IMR-90 (cell line): ENCODE measurements around the gene NR0B2. TPM values are rescaled to one million over a fixed set of nuclear protein-coding genes. Genes with fewer than 3 reads are reported as not detected.

Experiments used
- ATAC-seq: fragments of 200-7000 bp; cut with Tn5 transposase; 2 replicates; pipeline ENCODE4 v1.9.1; 2020; ENCODE audit warnings: low read depth, mild to moderate bottlenecking, moderate library complexity
- BruUV-seq: library from RNA; stranded (reverse); fragments of 400-500 nt; replicated peaks from 2 replicates; lab custom pipeline; 2021; lab: Mats Ljungman, UMichigan
- CTCF ChIA-PET: fragments of 300-600 bp; formaldehyde crosslinking; extraction: SDS; loops from one replicate; lab custom pipeline; 2021; ENCODE audit warnings: antibody characterized with exemption; lab: Yijun Ruan, JAX
- POLR2A ChIA-PET: fragments of 300-600 bp; sonication (Branson Sonifier 250); formaldehyde crosslinking; loops from one replicate; lab custom pipeline; 2022; ENCODE audit warnings: antibody characterized with exemption; ENCODE audit not compliant: unreplicated experiment; lab: Charles Lee
- DNase-seq: peaks from one replicate; pipeline ENCODE4 v3.0.0; 2013
- H2AFZ ChIP-seq: replicated peaks from 2 replicates; pipeline ENCODE3; 2013; ENCODE audit warnings: low read length, mild to moderate bottlenecking; ENCODE audit not compliant: poor library complexity
- H2AK5ac ChIP-seq: 2 replicates; pipeline ENCODE4 v1.6.1; 2013; ENCODE audit warnings: low read depth, low read length, inconsistent platforms
- H2AK9ac ChIP-seq: replicated peaks from 2 replicates; pipeline ENCODE3; 2013; ENCODE audit warnings: mild to moderate bottlenecking, low read depth, low read length, moderate library complexity; ENCODE audit not compliant: poor library complexity
- H2BK120ac ChIP-seq: 2 replicates; pipeline ENCODE4 v1.6.1; 2013; ENCODE audit warnings: low read depth, low read length, inconsistent platforms
- H2BK15ac ChIP-seq: 3 replicates; pipeline ENCODE4 v1.6.1; 2013; ENCODE audit warnings: low read depth, low read length, inconsistent platforms
- H2BK20ac ChIP-seq: 2 replicates; pipeline ENCODE4 v1.6.1; 2013; ENCODE audit warnings: low read depth, mild to moderate bottlenecking, inconsistent platforms, low read length, moderate library complexity
- H2BK5ac ChIP-seq: 2 replicates; pipeline ENCODE4 v1.6.1; 2013; ENCODE audit warnings: mild to moderate bottlenecking, low read depth, low read length, inconsistent platforms; ENCODE audit not compliant: poor library complexity, severe bottlenecking
- H3K14ac ChIP-seq: replicated peaks from 2 replicates; pipeline ENCODE4 v1.6.1; 2013; ENCODE audit warnings: low read depth, low read length, inconsistent platforms
- H3K18ac ChIP-seq: 2 replicates; pipeline ENCODE4 v1.6.1; 2013; ENCODE audit warnings: low read depth, low read length, control low read depth
- H3K23ac ChIP-seq: 2 replicates; pipeline ENCODE4 v1.6.1; 2013; ENCODE audit warnings: low read depth, low read length, inconsistent platforms
- H3K27ac ChIP-seq: 2 replicates; pipeline ENCODE4 v1.5.1; 2013; ENCODE audit warnings: mild to moderate bottlenecking, control low read depth, low read length; ENCODE audit not compliant: insufficient read depth
- H3K27me3 ChIP-seq: 2 replicates; pipeline ENCODE4 v1.6.1; 2013; ENCODE audit warnings: low read length; ENCODE audit not compliant: control insufficient read depth, insufficient read depth
- H3K36me3 ChIP-seq: 2 replicates; pipeline ENCODE4 v1.6.1; 2013; ENCODE audit warnings: low read length, mixed read lengths; ENCODE audit not compliant: control insufficient read depth, insufficient read depth
- H3K4ac ChIP-seq: 2 replicates; pipeline ENCODE4 v1.6.1; 2013; ENCODE audit warnings: low read depth, low read length, inconsistent platforms
- H3K4me1 ChIP-seq: 2 replicates; pipeline ENCODE4 v1.6.1; 2013; ENCODE audit warnings: low read length, mixed read lengths; ENCODE audit not compliant: control insufficient read depth, insufficient read depth
- H3K4me2 ChIP-seq: 2 replicates; pipeline ENCODE4 v1.6.1; 2013; ENCODE audit warnings: low read depth, mild to moderate bottlenecking, control low read depth, low read length, moderate library complexity
- H3K4me3 ChIP-seq: 2 replicates; pipeline ENCODE4 v1.5.1; 2013; ENCODE audit warnings: low read depth, mild to moderate bottlenecking, control low read depth, low read length, moderate library complexity; ENCODE audit not compliant: insufficient read depth
- H3K56ac ChIP-seq: 2 replicates; pipeline ENCODE4 v1.6.1; 2013; ENCODE audit warnings: low read length, inconsistent platforms; ENCODE audit not compliant: insufficient read depth; ENCODE audit errors: extremely low read depth
- H3K79me1 ChIP-seq, 2 experiments: 2 replicates each; pipeline ENCODE4 v1.6.1; 2013; ENCODE audit warnings: low read length in 2 of 2, inconsistent platforms in 1 of 2, low read depth in 1 of 2
- H3K9ac ChIP-seq: 2 replicates; pipeline ENCODE4 v1.6.1; 2013; ENCODE audit warnings: low read depth, low read length, control low read depth
- H3K9me1 ChIP-seq: 2 replicates; pipeline ENCODE4 v1.6.1; 2013; ENCODE audit warnings: low read length, inconsistent platforms; ENCODE audit not compliant: insufficient read depth
- H3K9me3 ChIP-seq: 2 replicates; pipeline ENCODE4 v1.6.1; 2013; ENCODE audit warnings: low read length; ENCODE audit not compliant: control insufficient read depth, insufficient read depth
- H4K20me1 ChIP-seq: 2 replicates; pipeline ENCODE4 v1.6.1; 2013; ENCODE audit warnings: low read length, inconsistent platforms; ENCODE audit not compliant: insufficient read depth
- H4K5ac ChIP-seq: 2 replicates; pipeline ENCODE4 v1.6.1; 2013; ENCODE audit warnings: mild to moderate bottlenecking, low read depth, low read length, control low read depth
- H4K8ac ChIP-seq, 2 experiments: 2 replicates each; pipeline ENCODE4 v1.6.1; 2013; ENCODE audit warnings: low read depth in 2 of 2, low read length in 2 of 2, control low read depth in 1 of 2, inconsistent platforms in 1 of 2
- H4K91ac ChIP-seq: 2 replicates; pipeline ENCODE4 v1.6.1; 2013; ENCODE audit warnings: low read depth, low read length, inconsistent platforms; ENCODE audit not compliant: insufficient read depth
- BHLHE40 ChIP-seq: fragments of 150-350 bp; IDR thresholded peaks from 2 replicates; pipeline ENCODE4 v1.6.1; 2016; ENCODE audit warnings: mild to moderate bottlenecking, low read depth, low read length
- MAFK ChIP-seq: IDR thresholded peaks from 2 replicates; pipeline ENCODE4 v1.6.1; 2012; ENCODE audit warnings: low read depth, low read length, improper control_type of control experiment
- MAZ ChIP-seq: IDR thresholded peaks from 2 replicates; pipeline ENCODE4 v1.6.1; 2012; ENCODE audit warnings: low read depth, mild to moderate bottlenecking, low read length, improper control_type of control experiment, moderate library complexity, borderline replicate concordance
- POLR2A ChIP-seq: IDR thresholded peaks from 2 replicates; pipeline ENCODE4 v1.6.1; 2012; ENCODE audit warnings: mild to moderate bottlenecking, low read depth, low read length
- RFX5 ChIP-seq: IDR thresholded peaks from 2 replicates; pipeline ENCODE4 v1.8.0; 2012; ENCODE audit warnings: low read depth, mild to moderate bottlenecking, low read length, moderate library complexity
- WGBS, 2 experiments: methylation state at CpG; one replicate each; pipeline versions ENCODE4 v1.1.5 to v1.1.7; 2013; ENCODE audit warnings: missing lambda C conversion rate in 2 of 2; ENCODE audit not compliant: insufficient read length in 1 of 2; ENCODE audit errors: extremely low coverage in 2 of 2; 5-methylcytosine and 5-hydroxymethylcytosine counted together
- dilution Hi-C: fragments of 300-500 bp; cut with HindIII; formaldehyde crosslinking; loops from one replicate; pipeline ENCODE4 v1.14.3; 2018; ENCODE audit warnings: low sequenced_read_pairs; ENCODE audit not compliant: unreplicated experiment
- in situ Hi-C: fragments of 300-500 bp; cut with MboI; formaldehyde crosslinking; loops from 3 replicates; pipeline ENCODE4 v1.14.3; 2019; ENCODE audit warnings: low sequenced_read_pairs, inconsistent platforms, mixed read lengths
- intact Hi-C: fragments of 100-400 bp; cut with micrococcal nuclease; formaldehyde crosslinking; loops from 2 replicates; pipeline ENCODE4 v1.10.0; 2022
- polyA plus RNA-seq, 3 experiments: library from polyadenylated mRNA; depleted of rRNA; stranded (reverse); fragments of >200 nt; gene quantifications; 2 replicates each; pipeline ENCODE4 v1.2.3, GENCODE V29; 2012; ENCODE audit warnings: low replicate concordance in 1 of 3
- total RNA-seq: library from RNA; depleted of rRNA; stranded (reverse); fragments of >200 nt; gene quantifications from 2 replicates; pipeline ENCODE4 v1.2.3, GENCODE V29; 2012

The NR0B2 gene
- total and polyA plus RNA-seq, 2 of the 4 experiments (the other 2 are of a cell fraction), result not detected

DNA sequence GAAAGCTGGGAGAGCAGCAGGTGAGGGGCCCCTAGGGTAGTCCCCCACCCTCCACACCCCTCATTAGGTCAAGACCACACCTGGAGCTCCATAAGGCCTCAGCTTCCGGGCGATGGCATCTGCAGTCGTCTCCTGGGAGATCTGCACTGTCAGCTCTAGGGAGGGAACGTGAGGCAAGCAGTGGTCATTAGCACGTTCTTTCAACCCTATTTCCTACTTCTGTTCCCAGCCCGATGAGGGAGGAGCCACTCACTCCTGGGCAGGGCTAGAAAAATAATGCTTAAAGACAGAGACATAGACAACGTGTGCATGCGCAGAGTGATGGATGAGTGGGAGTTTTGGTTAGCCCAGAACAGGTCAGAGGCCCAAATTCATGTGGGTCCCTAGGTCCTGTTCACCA lies 36.8 kb upstream of the NR0B2 start:
- H2BK20ac ChIP-seq, result no peak overlapping the region
- no peaks in the 10 kb centered on the region for H3K9me3 ChIP-seq
- H2BK120ac ChIP-seq, result no peak overlapping the region
- H3K4me1 ChIP-seq, result no peaks in the 10 kb centered on the region
- H4K8ac ChIP-seq, result no peak overlapping the region
- 0 out of 2 replicates have a peak, but pooled peaks cover 7% of the 10 kb centered on the region for H3K9me1 ChIP-seq
- no peak overlapping the region for H2BK5ac ChIP-seq
- no peak overlapping the region for H2BK15ac ChIP-seq
- WGBS, 2 experiments, result 58% methylated on average over 2 of the region's 8 CpGs; no CpG with 5 or more reads in 1 of the 2 experiments
- BruUV-seq, result no TSS peak
- H3K4me3 ChIP-seq, result no peak overlapping the region
- H3K9ac ChIP-seq, result no peak overlapping the region
- no peak overlapping the region for H2AK5ac ChIP-seq
- POLR2A ChIA-PET, result no interaction called here
- no peak overlapping the region for H4K5ac ChIP-seq
- H3K27ac ChIP-seq, result no peak overlapping the region
- H3K18ac ChIP-seq, result no peak overlapping the region
- H3K23ac ChIP-seq, result no peak overlapping the region
- CTCF ChIA-PET, result no interaction called here
- H2AFZ ChIP-seq, result no peak overlapping the region
- no peaks in the 10 kb centered on the region; a peak in 1 of 4 replicates for H3K79me1 ChIP-seq
- H3K4ac ChIP-seq, result no peak overlapping the region
- TF ChIP-seq POLR2A (no peak), MAZ (no peak), BHLHE40 (no peak), RFX5 (no peak), MAFK (no peak)
- H3K56ac ChIP-seq, result no peak overlapping the region
- H3K27me3 ChIP-seq, result no peaks in the 10 kb centered on the region
- intact Hi-C loops (no loop called here), dilution Hi-C loops (no loop called here), in situ Hi-C loops (no loop called here)
- no peak overlapping the region for H4K91ac ChIP-seq
- no peak overlapping the region for H2AK9ac ChIP-seq
- peaks cover 12% of the 10 kb centered on the region for H3K36me3 ChIP-seq
- H3K4me2 ChIP-seq, result no peak overlapping the region
- H3K14ac ChIP-seq, result no peak overlapping the region
- no peak for ATAC-seq
- DNase-seq, result no peak
- H4K20me1 ChIP-seq, result no peaks in the 10 kb centered on the region; the same call in 1 of the 2 replicates
